HG03066 (cell line): Measurements from ENCODE around the gene GP1BB.

Source experiments
- ATAC-seq: cut with Tn5 transposase; IDR thresholded peaks from one replicate; pipeline ENCODE4 v1.9.1; 2021; ENCODE audit warnings: low read depth; ENCODE audit not compliant: unreplicated experiment

The GP1BB gene

DNA sequence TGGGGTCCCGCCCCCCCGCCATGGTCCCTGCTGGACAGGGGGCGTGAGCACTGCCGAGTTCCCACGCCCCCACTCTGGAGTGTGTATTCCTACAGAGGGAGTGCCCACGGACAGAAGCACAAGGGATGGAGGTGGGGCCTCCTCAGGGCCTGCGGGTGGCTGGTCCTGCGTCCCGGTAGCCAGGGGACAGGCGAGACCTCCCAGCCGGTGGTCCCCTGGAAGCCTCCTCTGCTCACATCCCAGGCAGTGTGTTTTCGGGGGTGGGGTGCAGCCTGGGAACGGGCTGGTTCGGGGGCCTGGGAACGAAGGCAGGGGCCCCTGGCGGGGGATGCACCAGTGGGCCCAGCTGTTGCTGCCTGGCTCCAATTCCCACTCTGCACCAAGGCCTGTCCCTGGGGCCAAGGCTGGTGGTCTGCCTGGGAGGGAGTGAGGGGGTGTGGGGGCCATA is 16.1 kb downstream of the GP1BB start:
- no peak for ATAC-seq

DNA sequence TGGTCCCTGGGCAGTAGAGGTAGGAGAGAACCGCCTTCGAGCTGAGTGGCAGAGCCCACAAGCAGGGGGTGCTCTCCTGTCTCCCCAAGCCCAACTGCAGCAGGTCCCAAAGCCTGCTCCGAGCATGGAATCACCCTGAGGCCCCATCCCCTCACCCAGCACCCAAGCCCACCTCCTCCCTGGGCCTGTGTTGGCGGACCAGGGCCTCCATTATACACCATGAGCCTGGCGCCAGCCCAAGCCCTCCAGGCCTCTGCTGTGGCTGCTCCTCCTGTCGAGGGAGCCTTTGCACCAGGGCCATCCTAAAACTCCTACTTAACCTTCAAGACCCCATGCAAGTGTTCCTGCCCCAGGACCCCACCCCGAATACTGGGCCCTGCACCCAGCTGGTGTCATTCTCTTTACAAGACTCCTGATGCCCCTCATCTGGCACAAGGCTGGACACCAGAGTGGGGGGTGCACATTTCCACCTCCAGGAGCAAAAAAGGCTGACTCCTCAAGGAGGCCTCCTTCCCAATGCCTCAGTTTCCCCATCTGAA is 16.6 kb downstream of the GP1BB start:
- ATAC-seq, result no peak

DNA sequence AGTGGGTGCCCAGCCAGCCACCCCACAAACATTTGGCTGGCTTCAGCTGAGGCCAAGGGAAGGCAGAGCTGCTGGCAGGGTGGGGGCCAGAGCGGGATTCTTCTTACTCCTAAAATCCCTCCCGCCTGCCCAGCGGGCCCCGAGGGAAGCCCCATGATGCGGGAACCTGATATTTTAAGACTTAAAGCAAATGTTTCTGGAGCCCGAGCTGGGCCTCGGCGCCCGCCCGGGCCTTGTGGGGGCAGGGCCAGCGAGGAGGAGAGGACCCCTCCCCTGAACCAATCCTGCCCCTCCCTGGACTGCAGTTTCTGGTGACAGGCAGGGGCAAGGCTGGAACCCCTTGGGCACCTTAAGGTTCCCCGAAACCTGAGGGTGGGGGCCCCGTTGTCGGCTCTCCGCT is 17.2 kb downstream of the GP1BB start:
- no peak for ATAC-seq

DNA sequence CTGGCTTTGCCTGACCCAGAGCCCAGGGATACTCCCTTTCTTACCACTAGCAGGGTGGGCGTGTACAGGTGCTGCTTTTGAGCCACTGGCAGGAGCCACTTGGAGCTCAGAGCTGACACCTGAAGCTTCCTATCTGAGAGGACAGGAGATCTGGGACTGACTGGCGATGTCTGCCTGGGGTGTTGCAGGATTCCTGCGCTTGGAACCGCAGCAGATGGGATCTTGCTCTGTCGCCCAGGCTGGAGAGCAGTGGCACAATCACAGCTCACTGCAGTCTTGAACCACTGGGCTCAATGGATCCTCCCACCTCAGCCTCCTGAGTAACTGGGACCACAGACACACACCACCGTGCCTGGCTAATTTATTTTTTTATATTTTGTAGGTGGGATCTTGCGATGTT is 17.7 kb downstream of the GP1BB start:
- ATAC-seq, result no peak

DNA sequence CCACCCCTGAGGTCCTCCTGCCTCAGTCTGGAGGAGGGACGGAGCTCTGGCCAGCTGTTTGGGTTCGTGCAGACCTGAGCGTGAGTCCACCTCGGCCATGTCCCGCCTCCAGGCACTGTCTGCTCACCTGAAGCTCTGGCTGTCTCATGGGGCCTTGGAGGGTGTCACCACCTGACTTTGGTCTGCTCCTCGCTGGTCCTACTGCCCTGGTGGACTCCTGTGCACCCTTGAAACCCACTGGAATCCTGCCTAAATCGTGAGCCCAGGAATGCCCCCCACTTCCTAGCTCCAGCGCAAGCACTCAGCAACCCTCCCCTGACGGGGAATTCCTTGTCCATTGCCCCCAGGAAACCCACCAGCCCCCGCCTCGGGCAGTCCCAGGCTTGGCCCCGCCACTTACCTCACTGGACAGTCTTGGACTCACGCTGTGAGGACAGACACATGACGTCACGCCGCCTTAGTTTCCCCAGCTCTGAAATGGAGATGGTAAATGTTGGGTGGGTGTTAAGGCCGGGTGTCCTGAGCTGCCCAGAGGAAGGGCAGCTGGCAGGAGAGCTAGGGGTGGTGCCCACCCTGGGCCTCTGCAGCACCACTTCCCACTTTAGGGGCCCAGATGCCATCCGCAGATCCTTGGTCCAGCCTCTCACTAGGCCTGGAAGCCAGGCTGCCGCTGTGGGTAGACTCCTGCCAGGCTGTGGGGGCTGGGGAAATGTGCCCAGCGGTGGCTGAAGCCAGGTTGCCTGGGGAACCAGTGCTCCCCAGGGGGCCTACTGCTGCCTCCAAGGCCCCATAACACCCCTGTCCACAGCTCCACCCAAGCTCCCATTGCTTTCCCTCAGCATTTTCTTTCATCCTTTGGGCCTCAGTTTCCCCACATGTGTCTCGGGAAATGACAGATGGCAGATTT is 19.1 kb downstream of the GP1BB start:
- ATAC-seq, result no peak

DNA sequence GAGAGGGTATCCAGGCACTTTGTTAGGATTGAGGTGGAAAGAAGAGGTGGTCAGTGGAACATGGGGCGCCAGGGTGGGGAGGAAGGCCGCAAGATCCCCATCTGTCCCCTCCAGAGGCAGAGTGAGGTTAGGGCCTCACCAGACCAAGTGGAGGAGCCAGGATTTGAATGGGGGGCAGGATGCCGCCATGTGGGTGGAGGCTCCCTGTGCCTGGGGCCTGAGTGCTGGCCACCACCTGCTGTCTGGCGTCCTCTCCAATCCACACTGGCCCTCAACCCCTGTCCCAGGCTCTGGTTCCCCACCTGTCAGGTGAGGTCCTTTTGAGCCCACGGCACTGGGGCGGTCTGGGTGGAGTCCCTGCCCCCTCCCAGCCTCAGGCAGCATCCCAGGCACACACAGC is 19.7 kb downstream of the GP1BB start:
- no peak for ATAC-seq

DNA sequence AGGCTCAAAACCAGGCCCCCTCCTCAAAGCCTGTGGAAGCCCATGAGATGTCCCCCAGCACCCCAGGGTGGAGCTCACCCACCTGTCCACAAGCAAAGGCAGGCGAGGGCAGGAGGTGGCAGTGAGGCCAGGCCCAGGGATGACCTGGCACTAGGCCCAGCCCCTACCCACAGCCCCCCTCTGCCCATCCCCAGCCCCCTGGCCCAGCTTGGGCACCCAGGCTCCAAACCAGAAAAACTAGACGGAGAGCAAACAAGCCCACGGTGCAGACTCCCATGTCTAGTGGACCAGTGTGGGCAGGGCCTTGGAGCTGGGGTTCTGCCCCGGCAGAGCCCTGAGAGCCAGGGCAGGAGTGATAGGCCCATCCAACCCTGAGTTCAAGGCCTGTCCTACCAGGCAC is 20.3 kb downstream of the GP1BB start:
- no peak for ATAC-seq

DNA sequence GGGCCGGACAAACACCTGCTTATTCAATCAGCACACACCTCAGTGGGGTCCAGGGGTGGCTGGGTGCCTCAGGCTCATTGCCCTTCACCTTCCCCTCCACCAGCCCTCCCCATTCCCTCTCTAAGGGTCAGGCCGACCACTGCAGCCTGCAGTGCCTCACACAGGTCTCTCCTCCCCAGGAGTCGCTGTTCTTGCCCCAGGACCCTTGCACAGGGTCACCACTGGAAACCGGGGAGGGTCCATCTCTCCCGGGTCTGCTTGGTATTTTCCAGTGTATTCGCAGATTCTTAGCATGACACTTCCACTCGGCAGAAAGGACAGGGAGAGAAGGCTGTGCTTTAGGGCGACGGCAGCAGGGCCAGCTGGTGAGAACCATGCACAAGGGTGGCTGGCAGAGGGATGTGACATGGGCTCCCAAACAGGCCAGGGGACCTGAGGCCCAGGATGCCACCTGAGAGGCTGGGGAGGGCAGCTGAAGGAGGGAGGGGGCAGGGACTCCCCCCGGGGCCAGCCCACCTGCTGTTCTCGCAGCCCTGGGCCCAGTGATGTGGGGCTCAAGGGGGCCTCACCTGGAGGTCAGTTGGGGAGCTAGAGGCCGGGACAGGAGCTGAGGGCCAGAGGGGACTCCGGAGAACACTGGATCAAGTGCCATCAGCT is 21.1 kb downstream of the GP1BB start:
- ATAC-seq, result no peak

DNA sequence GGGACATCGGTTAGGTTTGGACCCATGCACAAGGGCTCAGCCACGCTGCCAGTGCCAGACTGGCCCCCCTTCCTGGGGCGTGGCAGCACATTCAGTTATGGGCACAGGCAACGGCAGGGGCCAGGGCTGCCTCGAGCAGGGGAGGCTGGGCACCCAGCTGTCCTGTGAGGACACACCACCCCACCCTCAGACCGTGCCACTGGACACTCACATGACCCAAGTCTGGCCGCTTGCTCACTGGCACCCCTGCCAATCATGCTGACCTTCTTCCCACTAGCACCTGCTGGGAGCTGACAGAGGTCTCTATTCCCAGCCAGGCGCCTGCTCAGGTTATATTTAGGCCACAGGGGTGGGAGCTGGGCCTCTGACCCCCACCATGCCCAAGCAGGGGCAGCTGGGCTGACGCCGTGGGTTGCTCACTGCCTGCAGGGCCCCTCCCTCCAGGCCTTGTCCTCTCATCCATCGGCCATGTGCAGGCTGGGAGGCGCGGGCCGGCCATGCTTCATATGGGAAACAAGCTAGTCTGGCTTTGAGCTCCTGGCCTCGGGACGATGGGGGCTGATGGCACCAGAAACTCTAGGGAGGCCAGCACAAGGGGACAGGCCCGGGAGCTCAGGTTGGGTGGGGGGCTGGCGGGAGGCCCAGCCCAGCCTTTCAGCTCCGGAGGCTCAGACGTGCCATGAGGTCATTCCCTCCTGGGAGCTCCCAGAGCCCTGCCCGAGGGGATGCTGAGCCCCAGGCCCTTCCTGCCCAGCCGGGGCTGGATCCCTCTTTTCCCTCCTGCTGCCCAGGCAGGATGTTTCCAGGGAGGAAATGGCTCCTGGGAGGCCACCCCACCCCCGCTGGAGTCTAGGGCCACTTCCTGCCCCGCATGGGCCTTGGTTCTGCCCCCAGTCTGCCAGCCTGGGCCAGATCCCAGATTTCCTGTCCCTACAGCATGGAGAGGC is 22.1 kb downstream of the GP1BB start:
- no peak for ATAC-seq

DNA sequence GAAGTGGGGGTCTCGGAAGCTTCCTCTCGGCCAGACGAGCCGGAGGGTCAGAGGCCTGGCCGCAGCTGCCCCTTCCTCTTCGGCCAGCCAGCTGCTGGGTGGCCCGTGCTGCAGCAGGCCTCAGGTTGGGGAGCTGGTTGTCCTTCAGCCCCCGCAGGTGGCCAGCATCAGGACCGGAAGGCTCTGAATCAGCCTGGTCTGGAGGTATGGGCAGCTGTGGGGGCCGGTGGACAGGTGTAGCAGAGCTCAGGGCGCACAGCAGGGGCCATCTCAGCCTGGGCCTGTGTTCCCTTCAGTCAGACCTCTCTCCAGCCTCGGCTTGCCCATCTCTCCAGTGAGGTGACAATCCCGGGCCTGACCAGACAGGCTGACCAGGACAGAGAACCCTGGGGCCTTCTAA is 23.4 kb downstream of the GP1BB start:
- no peak for ATAC-seq

DNA sequence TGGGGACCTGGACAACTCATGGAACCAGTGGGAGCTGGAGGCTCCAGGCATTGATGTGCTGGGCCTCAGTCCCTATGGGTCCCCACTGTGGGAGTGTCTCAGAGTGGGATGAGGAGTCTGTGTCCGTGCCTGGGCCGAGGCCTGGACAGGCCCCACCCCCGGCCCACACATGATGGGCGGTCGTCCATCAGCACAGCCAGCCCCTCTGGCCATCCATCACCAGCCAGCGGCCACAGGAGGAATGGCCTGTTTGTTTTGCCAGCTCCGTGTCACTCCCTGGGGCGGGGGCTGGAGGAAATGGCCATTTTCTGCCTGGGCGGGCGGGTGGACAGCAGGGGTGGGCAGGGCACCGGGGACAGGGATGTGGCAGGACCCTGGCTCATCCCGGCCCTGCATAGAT is 24.2 kb downstream of the GP1BB start:
- no peak for ATAC-seq

DNA sequence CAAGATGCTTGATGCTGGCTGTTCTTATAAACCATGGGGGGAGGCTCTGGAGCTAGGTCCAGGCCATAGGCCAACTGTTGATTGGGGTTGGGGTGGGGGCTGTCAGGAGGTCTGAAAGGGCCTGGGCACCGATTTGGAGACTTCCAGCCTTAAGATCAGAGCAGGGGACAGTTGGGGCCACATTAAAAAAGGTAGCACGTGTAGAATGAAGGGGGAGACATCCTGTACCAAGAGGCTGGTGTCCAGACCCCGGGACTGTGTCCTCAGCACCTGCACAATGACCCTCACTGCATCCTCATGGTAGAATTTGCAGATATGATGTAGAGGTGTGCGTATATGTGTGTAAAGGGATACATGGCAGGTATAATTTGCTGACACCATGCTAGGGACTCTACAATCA is 24.8 kb downstream of the GP1BB start:
- ATAC-seq, result no peak

DNA sequence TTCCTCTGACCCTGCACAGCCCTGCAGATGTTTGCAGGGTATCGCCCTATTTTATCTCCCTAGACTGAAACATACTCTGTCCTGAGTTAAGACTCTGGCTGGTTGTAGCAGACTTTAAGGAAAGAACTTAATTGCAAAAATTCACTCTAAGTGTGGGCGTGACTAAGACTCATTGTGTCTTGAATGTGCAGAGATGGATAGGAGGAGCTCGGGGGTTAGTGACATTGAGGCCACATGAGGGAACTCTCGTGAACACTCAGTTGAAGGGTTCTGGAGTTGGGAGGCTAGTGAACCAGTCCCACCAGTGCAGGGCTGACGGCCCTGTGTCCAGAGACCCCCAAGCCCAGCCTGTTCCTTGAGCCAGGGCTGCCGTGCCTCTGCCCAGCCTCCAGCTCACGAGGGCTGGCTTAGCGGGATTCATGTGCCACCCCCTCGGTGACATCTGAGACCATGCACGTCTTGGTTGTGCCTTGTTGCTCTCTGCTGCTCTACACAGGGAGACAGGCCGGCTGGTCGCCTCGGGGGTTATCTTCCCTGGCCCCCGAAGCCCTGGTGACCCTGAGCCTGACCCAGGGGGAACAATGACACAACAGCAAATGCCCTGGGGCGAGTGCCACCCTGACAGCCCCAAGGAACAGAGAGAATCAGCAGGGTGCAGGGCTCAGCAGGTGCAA is 25.8 kb downstream of the GP1BB start:
- no peak for ATAC-seq

DNA sequence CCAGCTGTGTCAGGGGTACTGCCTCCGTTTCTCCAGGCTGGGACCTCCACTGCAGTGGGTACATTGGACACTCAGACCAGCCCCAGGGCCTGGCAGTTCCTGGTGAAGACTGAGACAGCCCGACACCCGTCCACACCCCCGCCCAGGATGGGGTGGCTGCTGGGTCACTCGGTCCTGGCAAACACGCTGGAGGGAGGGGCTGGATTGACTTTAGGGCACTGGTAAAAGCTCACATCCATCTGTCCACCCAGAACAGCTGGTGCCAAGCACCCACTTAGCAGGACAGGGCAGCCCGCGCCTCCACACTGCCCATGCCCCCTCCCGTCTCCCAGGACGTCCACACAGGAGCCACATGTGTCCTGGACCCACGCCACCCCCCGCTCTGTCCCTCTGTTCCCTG is 26.5 kb downstream of the GP1BB start:
- ATAC-seq, result no peak

DNA sequence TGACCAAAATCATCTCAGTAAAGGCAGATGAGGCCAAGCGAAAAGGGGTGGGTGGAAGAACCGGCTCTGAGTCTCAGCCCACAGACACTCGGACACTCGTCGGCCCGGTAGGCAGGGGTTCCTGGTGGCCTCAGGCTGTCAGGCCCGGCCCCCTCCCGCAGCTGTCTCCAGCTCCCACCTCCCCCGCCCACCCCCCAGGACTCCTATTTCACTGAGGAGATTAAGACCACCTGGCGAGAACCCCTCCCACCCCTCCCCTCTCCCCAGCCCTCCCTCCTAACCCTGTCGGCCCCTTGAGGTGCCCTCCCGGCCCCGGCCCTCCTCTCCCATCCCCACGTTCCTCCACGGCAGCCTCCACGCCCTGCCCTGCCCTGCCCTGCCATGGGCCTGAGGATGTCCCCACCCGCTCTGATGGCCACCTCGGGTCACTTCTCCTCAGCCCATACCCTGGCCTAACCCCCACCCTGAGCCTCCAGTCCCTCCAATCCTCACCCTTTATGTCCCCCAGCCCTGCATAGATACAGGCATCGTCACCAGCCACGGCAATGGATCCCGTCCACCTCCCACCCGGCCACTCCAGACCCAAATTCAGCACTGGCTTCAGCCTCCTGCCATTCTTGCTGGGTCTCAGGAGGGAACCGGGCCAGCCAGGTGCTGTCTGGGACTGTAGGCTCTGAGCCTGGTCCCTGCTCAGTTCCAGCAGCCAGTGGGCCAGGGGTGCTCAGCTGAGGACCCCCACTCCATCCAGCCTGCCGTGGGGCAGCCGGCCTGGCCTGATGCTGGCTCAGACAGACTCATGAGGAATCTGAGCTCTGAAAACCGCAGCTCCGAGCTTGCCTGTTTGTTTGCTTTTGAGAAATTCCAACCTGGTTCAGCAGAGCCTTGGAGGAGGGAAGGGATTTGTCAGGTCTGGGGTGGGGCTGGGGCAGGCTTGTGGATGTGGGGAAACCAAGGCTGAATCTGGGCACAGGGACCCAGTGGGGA is 27.5 kb downstream of the GP1BB start:
- no peak for ATAC-seq

DNA sequence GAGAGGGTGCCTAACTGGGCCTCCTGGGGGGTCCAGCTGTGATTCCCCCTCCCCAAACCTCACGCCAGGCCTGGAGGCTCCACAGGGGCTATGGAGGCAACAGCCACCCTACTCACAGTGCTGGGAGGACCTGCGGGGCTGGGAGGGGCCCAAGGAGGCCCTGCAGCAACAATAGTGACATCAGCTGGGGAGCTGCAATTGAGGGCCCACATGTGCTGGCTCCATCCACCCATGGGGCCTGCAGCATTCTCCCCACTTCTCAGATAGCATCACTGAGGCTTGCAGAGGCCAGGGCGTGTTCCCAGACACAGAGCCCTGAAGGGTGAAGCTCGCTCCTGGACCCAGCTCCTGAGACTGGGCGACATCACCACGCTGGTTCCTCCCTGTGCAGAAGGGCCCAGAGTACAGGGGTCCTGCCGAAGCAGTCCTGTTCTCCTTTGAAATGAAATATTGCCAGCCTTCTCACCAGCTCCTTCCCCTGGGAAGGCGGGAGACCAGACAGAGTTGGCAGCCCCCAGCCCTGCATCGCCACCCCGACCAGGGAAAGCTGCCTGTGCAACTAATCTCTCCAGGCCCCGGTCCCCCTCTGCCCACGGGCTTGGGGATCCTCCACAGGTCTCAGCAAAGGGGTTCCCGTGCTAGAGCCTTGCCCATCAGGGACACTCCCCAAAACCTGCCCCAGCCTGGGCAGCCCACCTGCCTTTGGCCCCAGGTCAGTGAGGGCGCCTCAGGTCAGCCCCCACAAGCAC is 28.3 kb downstream of the GP1BB start:
- no peak for ATAC-seq

DNA sequence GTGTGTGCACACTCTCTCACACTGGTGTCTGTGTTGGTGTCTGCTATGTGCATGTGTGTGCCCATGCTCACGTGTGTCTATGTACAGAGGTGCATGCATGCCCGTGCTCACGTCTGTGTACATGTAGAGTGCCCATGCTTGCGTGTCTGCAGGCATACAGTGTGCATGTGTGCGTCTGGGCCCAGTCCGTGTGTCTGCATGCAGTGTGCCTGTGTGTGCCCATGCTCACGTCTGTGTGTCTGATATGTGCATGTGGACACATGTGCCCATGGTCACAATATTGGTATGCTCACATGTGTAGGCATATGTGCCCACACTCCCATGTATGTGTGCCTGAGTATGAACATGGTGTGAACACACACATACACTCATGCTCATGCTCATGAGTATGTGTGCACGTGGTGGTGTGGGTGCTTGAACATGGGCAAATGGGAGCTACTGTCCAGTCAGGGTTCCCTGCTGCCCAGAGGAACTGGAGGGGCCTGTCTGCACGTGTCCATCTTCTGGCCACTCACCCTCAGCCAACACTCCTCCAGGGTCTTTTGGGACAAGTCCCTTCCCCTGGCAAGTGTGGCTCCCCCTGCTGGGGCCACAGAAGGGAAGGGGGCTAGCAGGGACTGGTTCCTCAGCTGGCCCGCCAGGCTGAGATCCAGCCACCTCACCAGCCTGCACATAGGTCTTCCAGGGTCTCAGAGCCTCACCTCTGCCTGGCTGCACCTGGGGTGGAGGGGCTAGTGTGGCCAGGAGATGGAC is 29.9 kb downstream of the GP1BB start:
- ATAC-seq, result no peak
